Cardiac atrium fibroblast (primary cell): ENCODE measurements around the gene NPC1. TPM values are rescaled to one million over a fixed set of nuclear protein-coding genes. Genes with fewer than 3 reads are reported as not detected.

Source experiments
- total RNA-seq: library from RNA; depleted of rRNA; stranded (reverse); fragments of >200 nt; gene quantifications from 2 replicates; pipeline ENCODE4 v1.2.3, GENCODE V29; 2015

Gene NPC1
- total RNA-seq, result 17.0 and 34.3 TPM in 2 replicates

GRCh38 chr18:23586249-23587196 is at the start of gene NPC1:
Gene NPC1, minus strand, starts transcription at chr18:23586506. Its CDS starts 163 bp downstream, at chr18:23586343.

GRCh38 chr18:23503038-23503962 is 83.0 kb downstream of the NPC1 start, which contains the start of gene RMC1:
Gene RMC1, plus strand, starts transcription at chr18:23503511. Its CDS starts 108 bp downstream, at chr18:23503619.

Other genes with a start within 250 kb of the NPC1 start
- 38.1 and 59.9 TPM in 2 replicates for gene RIOK3, start 133.2 kb downstream of the NPC1 start, total RNA-seq
- gene RMC1, start 83.0 kb downstream of the NPC1 start, total RNA-seq, result 19.9 and 20.3 TPM in 2 replicates
- 0.65 and 0.90 TPM in 2 replicates for gene ANKRD29, start 76.4 kb upstream of the NPC1 start, total RNA-seq
- 0.54 and 1.8 TPM in 2 replicates for gene LAMA3, start 102.9 kb upstream of the NPC1 start, total RNA-seq